ENCODE results near the gene AURKB. TPM values are rescaled to one million over a fixed set of nuclear protein-coding genes. Genes with fewer than 3 reads are reported as not detected.

The AURKB gene
- total RNA-seq, 1 donor from 2014 or later = 108 TPM

DNA sequence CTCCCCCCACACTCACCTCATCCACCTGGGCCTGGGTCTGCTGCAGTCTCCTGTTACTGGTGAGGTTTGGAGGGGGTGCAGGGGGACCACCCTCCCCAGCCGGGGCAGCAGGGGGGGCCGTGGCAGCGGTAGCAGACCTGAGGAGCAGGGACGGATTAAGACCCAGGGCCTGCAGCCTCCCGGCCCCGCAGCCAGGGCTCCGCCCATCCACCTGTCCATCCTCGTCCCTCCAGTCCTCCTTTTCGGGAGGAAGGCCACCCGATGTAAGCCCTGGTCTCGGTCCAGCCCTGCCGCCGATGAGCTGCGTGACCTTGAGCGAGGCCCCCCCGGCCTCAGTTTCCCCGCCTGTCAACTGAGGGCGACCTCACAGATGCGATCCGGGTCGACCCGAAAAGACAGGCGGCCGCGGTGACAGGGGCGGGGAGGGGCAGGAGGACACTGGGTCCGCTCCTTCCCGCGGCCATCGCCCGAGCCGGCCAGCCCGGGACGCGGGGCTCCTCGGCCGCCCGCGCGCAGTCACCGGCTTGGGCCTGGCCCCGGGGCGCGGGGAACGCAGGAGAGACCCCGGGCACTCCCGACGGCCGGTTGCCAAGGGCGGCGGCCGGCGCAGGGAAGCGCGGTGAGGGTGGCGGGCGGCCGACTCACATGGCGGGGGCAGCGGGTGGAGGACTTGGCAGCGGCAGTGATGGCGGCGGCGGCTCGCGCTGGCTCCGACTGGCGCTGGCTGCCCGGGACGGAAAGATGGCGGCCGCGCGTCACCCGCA, 48.0 kb downstream of the AURKB start, which contains the start of gene VAMP2:
Gene VAMP2, minus strand, starts transcription at position 716 of the 764 bp plus-strand sequence. Its CDS starts 69 bp downstream, at position 647.
- H3K9me3 Mint-ChIP-seq = no peaks in the 10 kb centered on the region
- H3K4me3 Mint-ChIP-seq = peak within 1 kb of the TSS; percentile 92
- peaks cover 20% of the 10 kb centered on the region for H3K4me1 Mint-ChIP-seq (ENCODE audit: unreplicated experiment)
- TF ChIP-seq, protein P1, sequence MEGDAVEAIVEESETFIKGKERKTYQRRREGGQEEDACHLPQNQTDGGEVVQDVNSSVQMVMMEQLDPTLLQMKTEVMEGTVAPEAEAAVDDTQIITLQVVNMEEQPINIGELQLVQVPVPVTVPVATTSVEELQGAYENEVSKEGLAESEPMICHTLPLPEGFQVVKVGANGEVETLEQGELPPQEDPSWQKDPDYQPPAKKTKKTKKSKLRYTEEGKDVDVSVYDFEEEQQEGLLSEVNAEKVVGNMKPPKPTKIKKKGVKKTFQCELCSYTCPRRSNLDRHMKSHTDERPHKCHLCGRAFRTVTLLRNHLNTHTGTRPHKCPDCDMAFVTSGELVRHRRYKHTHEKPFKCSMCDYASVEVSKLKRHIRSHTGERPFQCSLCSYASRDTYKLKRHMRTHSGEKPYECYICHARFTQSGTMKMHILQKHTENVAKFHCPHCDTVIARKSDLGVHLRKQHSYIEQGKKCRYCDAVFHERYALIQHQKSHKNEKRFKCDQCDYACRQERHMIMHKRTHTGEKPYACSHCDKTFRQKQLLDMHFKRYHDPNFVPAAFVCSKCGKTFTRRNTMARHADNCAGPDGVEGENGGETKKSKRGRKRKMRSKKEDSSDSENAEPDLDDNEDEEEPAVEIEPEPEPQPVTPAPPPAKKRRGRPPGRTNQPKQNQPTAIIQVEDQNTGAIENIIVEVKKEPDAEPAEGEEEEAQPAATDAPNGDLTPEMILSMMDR (conservative IDR thresholded peaks at IDR 0.05) = peak; percentile 31
- peak; percentile 89 for DNase-seq (ENCODE audit: extremely low spot score, unreplicated experiment)
- peaks cover 6% of the 10 kb centered on the region for H3K36me3 Mint-ChIP-seq
- peak within 1 kb of the TSS; percentile 92 for H3K27ac Mint-ChIP-seq
- H3K27me3 Mint-ChIP-seq = no peaks in the 10 kb centered on the region

DNA sequence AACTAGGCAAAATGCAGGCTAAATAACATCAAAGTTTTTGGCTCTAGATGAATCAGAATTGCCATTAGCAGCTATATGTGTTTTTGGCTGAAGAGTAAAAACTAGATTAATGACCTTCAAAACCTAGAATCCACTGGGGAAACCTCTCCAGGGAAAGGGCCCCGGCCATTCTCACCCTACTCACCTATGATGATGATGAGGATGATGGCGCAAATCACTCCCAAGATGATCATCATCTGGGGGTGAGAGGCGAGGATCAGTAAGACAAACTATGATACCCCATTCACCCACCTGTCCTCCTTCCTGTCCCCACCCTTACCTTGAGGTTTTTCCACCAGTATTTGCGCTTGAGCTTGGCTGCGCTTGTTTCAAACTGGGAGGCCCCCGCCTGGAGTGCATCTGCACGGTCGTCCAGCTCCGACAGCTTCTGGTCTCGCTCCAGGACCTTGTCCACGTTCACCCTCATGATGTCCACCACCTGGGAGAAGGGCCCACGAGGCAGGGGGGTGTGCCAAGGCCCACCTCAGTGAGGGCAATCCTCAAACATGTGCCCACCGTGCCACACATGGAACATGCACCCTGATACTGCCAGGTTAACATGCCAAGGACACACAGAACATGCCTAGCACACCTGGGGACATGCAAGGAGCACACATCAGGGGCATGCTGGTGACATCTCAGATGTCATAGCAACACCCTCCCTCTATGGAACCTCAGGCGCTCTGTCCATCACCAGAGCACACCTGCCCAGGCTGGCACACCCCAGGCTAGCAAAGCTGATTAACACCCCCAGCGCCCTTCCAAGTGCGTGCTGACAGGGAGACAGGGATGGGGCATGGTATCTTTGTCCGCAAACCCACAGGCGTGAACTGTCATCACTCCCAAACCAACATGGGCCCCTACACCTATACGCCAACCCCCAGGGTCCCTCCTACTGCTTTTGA, 48.8 kb downstream of the AURKB start:
- TF ChIP-seq, protein P1 (conservative IDR thresholded peaks at IDR 0.05) = no peak
- DNase-seq (ENCODE audit: extremely low spot score, unreplicated experiment) = no peak
- H3K9me3 Mint-ChIP-seq = no peaks in the 10 kb centered on the region
- H3K36me3 Mint-ChIP-seq = peaks cover 6% of the 10 kb centered on the region
- H3K4me3 Mint-ChIP-seq = peak overlapping the region; percentile 83
- peaks cover 20% of the 10 kb centered on the region for H3K4me1 Mint-ChIP-seq (ENCODE audit: unreplicated experiment)
- H3K27ac Mint-ChIP-seq = peak overlapping the region; percentile 80
- H3K27me3 Mint-ChIP-seq = no peaks in the 10 kb centered on the region

DNA sequence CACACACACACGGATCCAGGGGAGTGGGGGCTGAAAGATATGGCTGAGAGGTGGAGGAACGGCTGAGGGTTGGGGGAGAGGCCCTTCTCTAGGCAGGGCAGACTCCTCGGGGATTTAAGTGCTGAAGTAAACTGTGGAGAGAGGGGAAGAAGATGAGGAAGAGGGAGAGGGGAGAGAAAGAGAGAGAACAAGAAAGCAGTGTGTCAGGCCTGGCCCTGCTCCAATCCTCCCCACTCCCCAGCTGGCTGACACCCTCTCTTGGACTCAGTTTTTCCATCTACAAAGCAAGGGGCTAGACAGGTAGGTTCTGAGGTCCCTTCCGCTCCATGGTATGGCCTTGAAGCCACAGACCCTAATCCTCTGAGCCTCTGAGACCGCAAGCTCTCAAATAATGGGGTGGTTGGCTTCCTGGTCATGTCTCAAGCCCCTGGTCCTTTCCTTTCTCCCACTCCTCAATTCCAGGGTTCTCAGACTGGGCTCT, 49.6 kb downstream of the AURKB start:
- H3K36me3 Mint-ChIP-seq = peaks cover 6% of the 10 kb centered on the region
- peaks cover 20% of the 10 kb centered on the region for H3K4me1 Mint-ChIP-seq (ENCODE audit: unreplicated experiment)
- peak overlapping the region; percentile 83 for H3K4me3 Mint-ChIP-seq
- peak overlapping the region; percentile 40 for H3K27ac Mint-ChIP-seq
- no peaks in the 10 kb centered on the region for H3K27me3 Mint-ChIP-seq
- no peaks in the 10 kb centered on the region for H3K9me3 Mint-ChIP-seq
- no peak for DNase-seq (ENCODE audit: extremely low spot score, unreplicated experiment)
- TF ChIP-seq, protein P1 (conservative IDR thresholded peaks at IDR 0.05) = no peak

- Mint-ChIP-seq H3K4me3 (peak overlapping the region; percentile 83), H3K27ac (peak overlapping the region; percentile 40), H3K36me3 (peaks cover 6% of the 10 kb centered on the region), H3K27me3 (no peaks in the 10 kb centered on the region), H3K9me3 (no peaks in the 10 kb centered on the region), H3K4me1 (ENCODE audit: unreplicated experiment) (peaks cover 20% of the 10 kb centered on the region)
- TF ChIP-seq, protein P1 (conservative IDR thresholded peaks at IDR 0.05) = no peak
- no peak for DNase-seq (ENCODE audit: extremely low spot score, unreplicated experiment)
These were observed 50.2 kb downstream of the AURKB start for GRCh38 chr17:8160224-8160577.

DNA sequence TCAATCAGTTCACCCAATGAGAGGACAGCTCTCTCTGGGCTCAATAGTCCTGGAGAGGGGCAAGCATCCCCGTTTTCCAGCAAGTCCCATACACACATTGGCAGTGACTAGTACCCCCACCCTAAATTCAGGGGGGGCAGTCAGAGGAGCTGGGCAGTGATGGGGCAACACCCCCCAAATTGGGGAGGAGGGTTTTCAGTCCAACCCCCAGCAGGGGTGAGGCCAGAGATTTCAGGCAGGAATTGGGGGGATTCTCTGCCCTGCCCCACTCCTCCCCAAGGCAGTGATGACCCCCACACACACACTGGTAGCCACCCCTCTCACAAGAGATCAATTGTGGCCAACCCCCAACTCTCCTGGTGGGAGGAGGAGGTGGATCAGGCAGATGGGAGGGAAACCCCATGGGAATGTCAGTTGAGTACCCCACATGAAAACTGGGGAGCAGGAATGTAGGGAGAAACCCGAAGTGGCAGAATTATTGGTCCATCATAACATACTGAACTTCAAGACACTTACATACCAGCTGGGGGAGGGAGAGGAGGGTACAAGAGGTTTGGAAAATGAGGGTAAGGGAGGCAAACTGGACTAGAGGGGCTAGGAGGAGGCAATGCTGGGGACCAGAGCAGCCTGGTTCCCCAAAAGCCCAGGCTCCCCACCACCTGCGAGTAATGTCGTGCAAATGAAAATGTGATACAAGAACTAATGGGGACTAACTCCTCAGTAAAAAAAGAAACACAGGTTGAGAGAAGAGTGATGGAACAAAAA, 50.7 kb downstream of the AURKB start:
- DNase-seq (ENCODE audit: extremely low spot score, unreplicated experiment) = no peak
- TF ChIP-seq, protein P1 (conservative IDR thresholded peaks at IDR 0.05) = no peak
- H3K4me1 Mint-ChIP-seq (ENCODE audit: unreplicated experiment) = peaks cover 16% of the 10 kb centered on the region
- peak overlapping the region; percentile 68 for H3K4me3 Mint-ChIP-seq
- peak overlapping the region; percentile 93 for H3K27ac Mint-ChIP-seq
- no peaks in the 10 kb centered on the region for H3K27me3 Mint-ChIP-seq
- H3K36me3 Mint-ChIP-seq = peaks cover 6% of the 10 kb centered on the region
- no peaks in the 10 kb centered on the region for H3K9me3 Mint-ChIP-seq
